ENCODE data around the gene SLC34A1.

SLC34A1 gene

DNA sequence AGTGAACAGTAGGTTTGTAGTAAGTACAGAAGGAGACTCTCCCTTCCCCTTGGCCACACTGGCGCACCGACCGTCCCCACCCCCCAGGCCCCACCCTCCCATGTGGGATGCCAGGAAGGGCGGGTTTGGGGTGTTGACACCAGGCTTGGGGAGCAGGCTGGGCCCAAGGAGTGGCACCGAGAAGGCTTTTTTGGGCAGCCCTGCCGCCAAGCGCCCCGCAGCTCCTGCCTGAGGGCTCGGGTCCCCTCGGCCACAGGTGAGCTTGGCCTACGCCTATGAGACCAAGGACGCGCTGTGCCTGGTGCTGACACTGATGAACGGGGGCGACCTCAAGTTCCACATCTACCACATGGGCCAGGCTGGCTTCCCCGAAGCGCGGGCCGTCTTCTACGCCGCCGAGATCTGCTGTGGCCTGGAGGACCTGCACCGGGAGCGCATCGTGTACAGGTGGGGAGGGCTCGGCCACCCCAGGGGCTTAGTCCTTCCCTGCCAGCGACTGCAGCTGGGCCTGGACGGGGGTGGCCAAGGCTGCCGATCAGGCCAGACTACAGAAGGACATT lies 49.5 kb downstream of the SLC34A1 start:
- no peak for DNase-seq

DNA sequence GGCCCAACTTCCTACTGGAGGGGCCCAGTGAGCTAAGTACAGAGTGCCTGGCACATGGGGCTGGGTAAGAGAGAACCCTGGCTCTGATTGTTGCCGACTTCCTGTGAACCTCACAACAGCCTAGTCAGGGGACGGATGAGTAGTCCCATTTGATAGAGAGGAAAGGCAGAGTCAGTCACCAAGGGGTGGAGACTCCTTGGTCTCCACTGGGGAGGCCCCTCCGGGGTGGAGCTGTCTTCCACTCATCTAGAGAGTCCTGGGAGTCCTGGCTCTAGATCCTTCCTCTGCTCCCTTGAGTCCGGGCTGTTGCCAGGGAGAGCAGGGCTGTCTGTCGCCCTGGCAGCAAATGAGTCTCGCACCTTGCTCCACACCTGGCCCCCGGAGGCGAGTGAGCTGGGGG lies 50.2 kb downstream of the SLC34A1 start:
- DNase-seq = no peak

DNA sequence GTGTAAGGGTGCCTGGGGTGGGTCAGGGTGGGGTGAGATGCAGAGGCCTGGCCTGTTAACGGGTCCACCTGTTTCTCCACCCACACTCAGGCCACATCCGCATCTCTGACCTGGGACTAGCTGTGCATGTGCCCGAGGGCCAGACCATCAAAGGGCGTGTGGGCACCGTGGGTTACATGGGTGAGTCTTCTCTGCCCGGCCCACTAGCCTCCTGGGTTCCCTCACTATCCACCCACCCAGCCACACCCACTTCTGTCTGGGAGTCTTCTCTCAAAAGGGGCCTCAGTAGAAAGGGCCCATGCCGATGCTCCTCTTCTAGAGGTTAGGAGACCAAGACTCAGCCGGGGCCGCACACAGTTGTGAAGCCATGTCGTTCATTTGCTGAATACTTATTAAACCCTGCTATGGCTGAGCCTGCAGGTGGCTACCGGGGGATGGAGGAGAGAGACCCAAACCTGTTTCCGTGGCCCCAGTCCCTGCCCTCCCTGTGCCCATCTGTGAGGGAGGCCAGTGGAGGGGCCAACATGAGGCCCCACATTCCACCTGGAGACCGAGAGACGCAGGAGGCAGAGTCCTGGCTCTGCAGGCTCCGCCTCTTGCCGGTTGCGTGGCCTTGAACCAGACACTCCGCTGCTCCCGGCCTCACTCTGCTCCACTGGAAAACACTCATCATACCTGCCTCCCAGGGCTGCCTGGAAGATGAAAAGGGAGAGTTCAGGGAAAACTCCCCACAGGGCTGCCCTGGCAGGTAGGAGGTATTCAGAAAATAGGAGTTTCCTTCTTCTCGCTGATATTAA lies 50.9 kb downstream of the SLC34A1 start:
- no peak for DNase-seq

DNA sequence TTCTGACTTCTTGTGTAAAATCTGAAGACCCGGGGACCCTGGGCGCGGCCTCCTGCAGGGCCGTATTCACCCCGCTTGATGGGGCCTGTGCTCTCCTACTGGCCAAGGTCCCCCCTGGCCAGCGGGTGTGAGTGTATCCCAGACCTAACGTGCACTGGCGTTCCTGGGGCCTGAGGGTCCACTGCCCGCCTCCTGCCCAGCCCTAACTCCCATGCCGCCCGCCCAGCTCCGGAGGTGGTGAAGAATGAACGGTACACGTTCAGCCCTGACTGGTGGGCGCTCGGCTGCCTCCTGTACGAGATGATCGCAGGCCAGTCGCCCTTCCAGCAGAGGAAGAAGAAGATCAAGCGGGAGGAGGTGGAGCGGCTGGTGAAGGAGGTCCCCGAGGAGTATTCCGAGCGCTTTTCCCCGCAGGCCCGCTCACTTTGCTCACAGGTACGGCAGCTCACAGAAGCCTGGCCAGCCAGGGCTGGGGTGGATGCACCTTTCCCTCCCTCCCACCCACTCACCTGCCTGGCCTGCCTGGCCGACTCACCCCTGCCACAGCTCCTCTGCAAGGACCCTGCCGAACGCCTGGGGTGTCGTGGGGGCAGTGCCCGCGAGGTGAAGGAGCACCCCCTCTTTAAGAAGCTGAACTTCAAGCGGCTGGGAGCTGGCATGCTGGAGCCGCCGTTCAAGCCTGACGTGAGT lies 51.8 kb downstream of the SLC34A1 start:
- DNase-seq = no peak

DNA sequence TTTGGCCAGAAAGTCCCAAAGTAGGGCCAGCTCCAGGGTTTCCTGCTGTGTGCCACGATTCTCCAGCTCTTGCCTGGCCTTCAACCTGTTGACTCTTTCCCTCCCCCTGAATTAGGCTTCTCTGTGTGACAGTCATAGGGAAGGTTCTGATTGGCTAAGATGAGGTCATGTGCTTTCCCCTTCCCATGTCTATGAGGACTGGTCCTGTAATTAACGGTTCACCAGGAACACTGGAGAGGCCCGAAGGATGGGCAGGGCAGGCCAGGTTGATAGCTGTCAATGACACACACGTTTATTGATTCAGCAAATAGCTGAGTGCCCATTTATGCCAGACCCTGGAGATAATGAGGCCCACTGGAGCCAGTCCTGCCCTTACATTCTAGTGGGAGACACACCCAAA lies 53.4 kb downstream of the SLC34A1 start:
- no peak for DNase-seq

DNA sequence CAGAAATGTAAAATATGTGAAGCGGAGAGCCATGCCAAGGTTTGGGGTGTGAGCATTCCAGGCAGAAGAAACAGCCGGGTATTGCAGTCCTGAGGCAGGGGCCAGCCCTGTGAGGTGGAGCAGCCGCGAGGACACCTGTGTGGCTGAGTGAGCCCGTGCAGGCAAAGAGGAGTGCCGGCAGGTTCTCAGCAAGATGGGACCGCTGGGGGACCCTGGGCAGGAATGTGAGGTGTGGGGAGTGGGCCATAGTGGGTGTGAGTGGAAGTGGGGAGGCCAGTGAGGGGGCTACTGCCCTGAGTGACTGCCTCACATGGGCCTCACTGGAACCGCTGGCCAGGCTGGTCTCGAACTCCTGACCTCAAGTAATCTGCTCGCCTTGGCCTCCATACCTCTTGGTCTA lies 54.2 kb downstream of the SLC34A1 start:
- no peak for DNase-seq

DNA sequence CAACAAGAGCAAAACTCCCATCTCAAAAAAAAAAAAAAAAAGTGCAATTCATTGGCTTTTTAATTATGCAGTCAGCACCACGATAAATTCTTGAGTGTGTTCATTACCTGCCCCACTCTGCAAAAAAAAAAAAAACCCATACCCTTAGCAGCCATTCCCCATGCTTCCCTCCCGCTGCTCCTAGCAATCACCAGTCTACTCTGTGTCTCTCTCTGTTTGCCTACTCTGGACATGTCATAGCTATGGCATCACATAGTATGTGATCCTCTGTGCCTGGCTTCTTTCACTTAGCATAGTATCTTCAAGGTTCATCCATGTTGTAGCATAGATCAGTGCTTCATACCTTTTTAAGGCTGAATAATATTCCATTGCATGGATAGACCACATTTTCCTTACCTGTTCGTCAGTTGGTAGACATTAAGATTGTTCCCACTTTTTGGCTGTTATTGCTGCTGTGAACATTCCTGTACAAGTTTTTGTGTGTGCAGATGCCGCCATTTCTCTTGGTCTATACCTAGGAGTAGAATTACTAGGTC lies 55.4 kb downstream of the SLC34A1 start:
- DNase-seq = no peak

DNA sequence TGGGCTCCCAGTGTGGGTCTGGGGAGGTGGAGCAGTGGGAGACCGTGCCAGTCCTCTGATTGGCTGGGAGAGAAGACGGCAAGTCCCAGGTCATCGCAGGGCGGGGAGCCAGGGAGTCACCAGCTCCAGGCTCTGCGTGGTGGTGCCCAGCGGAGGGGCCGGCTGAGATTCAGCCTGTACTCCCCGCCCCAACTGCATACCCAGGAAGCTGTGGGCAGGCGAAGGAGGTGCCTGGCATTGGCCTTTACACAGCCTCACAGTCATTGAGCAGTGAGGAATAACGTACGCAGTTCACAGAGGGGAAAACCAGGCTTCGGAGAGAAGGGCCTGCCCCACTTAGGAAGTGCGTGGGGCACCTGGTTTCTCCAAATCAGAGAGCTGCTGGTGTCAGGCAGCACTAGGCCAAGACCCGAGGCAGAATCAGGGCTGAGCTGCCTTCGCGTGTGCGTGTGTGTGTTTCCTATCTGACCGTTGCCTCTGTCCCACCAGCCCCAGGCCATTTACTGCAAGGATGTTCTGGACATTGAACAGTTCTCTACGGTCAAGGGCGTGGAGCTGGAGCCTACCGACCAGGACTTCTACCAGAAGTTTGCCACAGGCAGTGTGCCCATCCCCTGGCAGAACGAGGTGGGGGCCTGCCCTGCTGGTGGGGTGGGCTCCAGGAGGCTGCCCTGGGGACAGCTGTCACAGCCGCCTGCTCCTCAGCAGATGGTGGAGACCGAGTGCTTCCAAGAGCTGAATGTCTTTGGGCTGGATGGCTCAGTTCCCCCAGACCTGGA lies 56.2 kb downstream of the SLC34A1 start:
- DNase-seq = no peak

DNA sequence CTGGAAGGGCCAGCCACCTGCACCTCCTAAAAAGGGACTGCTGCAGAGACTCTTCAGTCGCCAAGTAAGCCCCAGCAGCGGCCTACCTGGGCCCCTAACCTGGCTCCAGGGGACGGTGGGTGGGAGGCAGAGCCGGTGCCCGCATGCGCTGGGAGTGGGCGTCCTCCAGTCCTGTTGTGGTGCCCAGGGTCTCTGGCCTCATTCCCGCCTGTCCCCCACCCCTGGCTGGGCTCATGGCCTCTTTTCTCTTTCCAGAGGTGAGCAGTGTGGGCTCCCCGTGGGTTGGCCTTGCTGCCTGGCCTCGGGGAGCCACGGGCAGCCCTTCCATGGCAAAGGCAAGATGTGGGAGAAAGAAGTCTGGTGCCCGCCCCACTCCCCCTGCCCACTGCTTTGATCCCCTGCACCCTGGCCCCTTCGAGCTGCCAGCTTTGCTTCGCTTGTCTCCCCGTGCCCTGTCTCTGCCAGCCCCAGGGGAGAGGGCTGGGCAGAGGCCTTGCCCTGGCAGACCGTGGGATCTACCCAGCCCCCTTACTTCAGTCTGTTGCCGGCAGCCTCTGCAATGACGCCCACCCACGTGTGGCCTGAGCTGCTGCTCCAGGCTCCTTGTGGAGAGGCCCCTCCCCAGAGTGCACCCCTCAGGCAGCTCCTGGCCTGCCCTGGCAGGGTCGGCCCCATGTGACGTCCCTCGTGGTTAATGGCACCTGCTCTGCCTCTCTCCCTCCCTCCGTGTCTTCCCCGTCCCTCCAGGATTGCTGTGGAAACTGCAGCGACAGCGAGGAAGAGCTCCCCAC lies 57.0 kb downstream of the SLC34A1 start:
- no peak for DNase-seq

DNA sequence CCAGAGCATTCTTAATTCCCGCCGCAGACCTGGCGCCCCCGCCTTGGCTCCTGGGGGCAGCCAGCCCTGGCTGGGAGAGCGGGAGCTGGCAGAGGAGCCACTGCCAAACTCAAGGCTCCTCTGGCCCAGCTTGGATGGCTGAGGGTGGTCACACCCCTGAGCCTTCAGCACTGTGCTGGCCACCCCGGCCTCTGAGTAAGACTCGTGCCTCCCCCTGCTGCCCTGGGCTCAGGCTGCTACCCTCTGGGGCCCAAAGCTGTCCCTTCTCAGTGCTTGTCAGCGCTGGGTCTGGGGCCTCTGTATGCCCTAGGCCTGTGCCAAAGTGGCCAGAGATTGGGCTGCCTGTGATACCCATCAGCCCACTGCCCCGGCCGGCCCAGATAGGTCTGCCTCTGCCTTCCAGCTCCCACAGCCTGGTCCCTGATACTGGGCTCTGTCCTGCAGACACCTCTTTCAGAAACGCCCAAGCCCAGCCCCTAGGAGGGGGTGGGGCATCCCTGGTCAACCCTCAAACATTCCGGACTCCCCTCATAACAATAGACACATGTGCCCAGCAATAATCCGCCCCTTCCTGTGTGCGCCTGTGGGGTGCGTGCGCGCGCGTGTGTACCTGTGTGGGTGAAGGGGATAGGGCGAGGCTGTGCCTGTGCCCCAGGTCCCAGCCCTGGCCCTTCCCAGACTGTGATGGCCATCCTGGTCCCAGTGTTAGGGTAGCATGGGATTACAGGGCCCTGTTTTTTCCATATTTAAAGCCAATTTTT lies 58.0 kb downstream of the SLC34A1 start:
- no peak for DNase-seq

DNA sequence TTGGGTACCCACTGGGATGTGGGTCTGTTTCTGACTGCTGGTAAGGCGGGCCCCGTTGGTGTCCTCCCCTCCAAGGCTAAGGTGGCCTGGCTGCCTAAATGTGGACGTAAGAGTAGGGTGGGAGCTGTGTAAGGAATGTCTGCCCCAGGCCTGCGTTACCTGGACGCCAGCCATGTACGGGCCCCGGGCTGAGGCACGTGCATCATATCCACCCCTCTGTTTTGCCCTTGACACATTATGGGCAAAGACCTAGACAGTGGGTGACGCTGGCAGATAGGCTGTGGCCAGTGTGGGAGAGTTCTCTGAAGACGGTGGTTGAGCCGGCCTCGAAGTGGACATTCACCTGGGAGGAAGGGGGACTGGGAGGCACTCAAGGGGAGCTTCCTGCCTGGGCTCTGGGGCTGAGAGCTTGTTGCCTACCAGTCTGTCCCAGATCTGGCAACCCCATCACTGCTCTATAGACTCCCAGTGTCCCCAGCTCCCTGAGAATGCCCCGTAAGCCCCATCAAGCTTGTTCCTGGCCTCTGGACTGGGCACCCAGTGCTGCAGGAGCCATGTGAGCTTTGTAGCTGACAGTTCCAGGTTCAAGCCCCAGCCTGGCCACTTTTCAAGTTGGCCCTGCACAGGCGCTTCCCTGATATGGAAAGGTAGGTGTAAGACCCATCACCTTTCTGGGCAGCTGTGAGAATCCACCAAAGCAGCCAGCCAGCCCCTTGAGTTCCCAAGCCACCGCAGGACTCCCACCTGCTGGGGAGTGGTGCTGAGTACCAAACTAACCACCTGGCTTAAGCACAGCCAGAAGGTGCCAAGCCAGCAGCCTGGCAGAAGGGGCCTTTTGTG lies 59.1 kb downstream of the SLC34A1 start:
- no peak for DNase-seq

DNA sequence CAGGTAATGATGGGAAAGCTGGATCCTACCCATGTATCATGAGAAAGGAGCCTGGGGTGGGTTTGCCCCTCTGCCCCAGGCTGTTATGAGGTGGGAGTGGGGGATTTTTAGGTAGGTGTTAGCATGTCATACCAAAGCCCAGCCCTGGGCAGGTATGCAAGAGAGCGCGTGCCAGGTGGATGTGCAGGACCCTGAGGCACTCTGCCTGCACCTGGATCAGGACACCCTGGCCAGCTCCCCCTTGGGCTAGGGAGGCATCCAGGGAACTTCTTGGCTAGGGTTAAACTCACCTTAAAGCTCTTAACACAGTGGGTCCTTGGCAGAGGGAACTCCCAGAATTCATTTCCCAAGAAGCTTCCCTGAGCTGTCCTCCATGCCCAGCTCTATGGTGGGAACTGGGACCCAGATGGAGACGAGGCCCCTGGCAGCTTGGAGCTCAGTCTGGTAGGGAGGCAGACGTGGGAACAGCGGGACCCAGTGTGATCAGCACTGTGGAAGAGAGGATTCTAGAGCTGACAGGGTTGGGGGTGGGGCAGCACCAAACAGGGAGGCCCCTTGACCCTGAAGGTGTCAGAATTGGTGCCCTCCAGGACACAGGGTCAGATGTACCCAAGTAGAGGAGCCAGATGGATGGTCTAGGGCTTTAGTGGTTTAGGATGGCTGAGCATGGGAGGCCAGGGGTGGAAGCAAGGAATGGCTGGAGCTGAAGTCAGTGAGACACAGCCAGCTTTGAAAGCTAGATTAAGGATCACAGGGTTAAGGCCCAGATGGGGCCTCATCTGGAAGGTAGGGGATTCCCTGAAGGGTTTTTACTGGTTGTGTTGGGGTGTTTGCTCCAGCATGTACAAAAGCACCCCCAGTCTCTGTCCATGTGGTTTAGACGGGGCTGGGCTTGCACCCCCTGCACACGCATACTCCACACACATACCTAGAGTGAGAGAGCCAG lies 60.1 kb downstream of the SLC34A1 start:
- no peak for DNase-seq

DNA sequence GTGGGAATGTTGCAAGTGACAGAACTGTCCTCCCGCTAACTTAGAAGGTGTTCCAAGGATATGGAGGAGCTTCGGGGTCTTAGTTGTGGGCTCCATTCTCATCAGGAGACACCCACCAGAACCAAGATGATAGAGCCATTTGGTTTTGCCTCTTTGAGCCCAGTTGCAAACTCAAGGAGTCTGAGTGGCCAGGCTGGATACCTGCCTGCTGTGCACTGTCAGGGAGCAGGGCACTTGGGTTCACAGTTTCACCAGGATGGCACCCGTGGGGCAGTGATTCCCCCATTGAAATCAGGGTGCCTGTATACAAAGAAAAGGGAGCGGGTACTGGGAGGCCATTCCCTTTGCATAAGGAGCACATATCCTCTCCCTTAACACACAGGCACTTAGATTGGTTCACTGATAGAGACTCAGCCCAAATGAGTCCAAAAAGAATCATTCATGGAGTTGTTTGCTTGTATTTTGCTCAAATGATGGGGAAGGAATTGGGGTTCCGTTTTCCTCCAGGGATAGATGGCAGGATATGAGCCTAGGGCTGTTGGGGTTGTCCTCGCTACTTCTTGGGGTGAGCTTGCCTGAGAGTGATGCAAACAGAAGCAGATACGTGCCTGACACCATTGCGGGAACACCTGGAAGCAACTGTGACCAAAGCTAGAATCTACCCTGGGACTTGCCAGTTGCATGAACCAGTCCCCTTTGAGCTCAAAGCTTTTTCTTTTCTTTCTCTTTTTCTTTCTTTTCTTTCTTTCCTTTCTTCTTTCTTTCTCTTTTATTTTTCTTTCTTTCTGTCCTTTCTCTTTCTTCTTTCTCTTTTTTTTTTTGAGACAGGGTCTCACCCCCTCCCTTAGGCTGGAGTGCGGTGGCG lies 61.0 kb downstream of the SLC34A1 start:
- no peak for DNase-seq

DNA sequence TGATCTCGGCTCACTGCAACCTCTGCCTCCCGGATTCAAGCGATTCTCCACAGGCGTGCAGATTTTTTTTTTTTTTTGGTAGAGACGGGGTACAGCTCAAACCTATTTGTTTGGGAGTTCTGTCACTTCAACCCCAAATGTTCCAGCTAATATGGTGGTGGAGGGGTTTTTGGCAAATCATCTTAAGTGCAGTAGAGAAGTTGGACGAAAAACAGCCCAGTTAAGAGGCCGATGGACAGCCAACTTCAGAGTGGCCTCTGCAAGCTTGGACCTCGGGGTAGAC lies 61.6 kb downstream of the SLC34A1 start:
- DNase-seq = no peak

DNA sequence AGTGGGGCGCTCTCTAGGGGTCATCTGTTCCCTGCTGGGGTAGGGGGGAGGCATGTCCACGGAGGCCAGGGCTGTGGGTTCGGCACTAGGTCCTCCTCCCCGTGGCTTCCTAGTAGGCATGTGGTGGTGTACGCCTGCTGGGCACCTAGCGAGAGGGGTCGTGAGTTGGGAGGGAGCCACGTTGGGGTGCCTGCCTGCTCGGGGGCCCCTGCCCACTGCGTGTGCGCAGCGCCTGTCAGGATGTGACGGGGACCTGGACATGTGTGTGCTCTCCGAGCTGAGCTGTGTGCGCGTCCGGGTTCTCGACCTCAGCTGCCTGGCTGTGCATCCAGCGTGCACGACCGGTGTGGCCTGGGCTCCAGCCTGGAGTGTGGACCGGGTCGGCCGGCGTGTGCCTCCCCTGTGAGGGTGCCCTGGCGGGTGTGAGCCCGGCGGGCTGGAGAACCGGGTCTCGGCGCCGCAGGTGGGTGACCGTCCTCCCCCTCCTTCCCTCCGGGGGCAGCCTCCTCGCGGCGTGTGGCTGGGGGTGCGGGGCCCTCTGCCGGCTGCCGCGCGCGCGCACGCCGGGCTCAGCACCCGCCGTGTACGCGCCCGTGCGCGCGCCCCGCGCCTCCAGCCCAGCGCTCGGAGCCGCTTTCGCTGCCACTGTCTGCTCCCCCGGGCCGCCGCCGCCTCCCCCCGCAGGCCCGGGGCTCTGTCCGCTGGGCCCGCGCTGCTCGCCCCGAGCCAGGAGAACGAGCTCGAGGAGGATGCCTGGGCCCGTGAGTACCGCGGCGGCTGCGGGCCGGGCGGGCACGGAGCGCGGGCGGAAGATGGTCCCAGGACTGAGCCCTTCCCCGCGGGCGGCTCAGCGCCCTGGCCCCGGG lies 62.2 kb downstream of the SLC34A1 start, which contains the start of gene PRR7:
PRR7 (plus strand) TSS at position 615 of the 866 bp plus-strand sequence. CDS start 8,254 bp downstream, outside the sequence.
- DNase-seq = peak; percentile 43

DNA sequence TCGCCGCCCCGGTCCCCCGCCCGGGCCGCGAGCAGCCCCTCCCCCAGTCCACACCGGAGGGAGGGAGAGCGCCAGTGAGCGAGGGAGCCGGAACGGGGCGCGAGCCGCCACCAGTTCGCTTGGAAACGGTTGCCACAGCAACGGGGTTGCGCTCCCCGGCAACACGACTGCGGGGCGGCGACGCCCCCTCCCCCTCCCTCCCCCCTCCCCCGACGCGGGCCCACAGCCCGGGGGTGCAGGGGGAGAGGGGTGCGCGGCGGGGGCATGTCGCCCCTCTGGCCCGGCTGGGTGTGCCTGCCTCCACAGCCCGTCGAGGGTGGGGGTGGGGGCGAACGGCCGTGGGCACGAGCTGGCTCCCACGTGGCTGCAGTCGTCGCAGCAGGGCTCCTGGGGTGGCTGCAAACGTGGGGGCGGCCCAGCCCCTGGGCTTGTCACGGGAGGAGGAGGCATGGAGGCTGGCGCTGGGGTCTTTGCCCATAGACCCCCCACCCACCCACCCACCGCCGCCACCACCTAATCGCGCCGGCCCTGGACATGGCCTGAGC lies 62.9 kb downstream of the SLC34A1 start:
- peak; percentile 30 for DNase-seq

DNA sequence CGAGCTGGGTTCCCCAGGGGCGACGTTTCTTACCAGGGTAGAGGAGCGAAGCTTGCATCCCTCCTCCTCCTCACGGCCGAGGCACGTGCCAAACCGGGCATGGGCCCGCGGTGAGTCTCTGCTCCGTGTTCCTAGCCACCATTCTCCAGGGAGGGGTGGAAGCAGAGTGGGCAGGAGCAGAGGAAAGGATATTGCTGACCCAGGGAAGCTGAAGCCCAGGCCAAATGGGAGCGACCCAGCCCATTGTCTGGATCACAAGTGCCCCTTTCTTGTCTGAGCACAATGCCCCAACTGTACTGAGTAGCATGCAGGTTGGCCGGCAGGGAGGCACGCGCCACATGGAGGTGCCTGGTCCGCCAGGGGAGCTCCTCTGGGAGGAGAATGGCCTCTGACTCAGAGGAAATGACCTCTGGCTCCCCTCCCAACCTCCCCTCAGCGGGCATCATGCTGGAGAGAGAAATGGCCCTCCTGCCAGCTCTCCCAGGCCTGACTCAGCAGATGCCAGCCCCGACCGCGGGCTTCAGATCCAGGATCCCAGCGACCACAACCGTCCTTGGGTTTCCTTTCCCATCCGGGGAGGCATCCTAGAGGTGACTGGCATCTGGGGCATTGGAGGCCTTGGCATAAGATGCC lies 63.5 kb downstream of the SLC34A1 start:
- DNase-seq = no peak

Data from NCI-H2171 (cell line).